T47D (cell line): Measurements from ENCODE around the gene AGT.

ENCODE experiments used
- DNase-seq, 2 experiments: peaks; one replicate each; pipeline versions ENCODE4 v3.0.0 to v3.0.0-alpha.2; 2011 to 2012; ENCODE audit warnings: low read depth in 1 of 2, low spot score in 1 of 2
- JUND ChIP-seq: IDR thresholded peaks from 2 replicates; pipeline ENCODE4 v1.6.1; 2012; ENCODE audit warnings: low read depth
- in situ Hi-C: cut with HindIII; loops from 2 replicates; pipeline ENCODE4 v1.10.0; 2016; ENCODE audit warnings: low sequenced_read_pairs, low pct_unique_long_range_greater_than_20kb

AGT gene

DNA sequence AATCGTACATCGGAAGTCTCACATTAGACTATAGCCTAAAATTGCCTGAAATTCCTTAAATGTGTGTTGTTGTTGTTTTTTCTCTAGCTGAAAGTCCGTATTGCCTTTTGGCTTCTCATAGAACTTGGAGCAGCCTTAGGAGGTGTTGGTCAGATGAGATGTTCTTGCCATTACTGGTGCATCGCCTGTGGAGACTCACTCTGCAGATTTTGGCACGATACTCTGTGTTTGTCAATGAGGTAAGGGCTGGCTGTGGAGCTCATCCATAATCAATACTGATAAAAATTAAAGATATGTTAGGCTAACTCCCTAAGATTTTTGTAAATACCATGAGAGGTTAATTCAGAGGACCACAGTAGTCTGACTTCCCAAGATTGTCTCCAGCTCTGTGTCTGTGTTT, 28.9 kb downstream of the AGT start:
- in situ Hi-C loops = no loop called here
- DNase-seq = no peak
- no peak for TF ChIP-seq JUND

- no peak for DNase-seq
- no peak for TF ChIP-seq JUND
- in situ Hi-C loops = no loop called here
Observed at GRCh38 chr1:230684146-230684545, 29.8 kb downstream of the AGT start.

GRCh38 chr1:230682882-230683610, 30.9 kb downstream of the AGT start:
- in situ Hi-C loops = no loop called here
- DNase-seq = peak in 1 of 2 experiments; percentile 65
- no peak for TF ChIP-seq JUND

DNA sequence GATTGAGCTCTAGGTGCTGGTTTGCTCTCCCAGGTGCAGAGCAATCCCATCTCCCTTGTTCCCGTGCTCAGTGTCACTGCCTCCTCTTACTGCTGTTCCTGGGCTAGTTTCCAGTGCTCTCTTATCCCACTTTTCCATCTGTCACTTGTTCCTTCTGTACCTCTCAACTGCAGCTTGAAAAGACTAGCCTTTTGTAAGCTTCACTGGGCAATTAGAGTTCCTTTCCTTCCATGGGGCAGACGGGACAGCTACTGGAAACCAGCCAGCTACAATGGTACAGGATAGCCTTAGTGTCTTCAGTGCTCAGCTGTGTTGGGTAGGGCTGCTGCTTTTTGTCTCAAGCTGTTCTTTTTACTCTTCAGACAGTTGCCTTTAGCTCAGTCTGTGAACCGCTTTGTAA, 31.6 kb downstream of the AGT start:
- no peak for TF ChIP-seq JUND
- peak in 1 of 2 experiments; percentile 68 for DNase-seq
- in situ Hi-C loops = no loop called here

DNA sequence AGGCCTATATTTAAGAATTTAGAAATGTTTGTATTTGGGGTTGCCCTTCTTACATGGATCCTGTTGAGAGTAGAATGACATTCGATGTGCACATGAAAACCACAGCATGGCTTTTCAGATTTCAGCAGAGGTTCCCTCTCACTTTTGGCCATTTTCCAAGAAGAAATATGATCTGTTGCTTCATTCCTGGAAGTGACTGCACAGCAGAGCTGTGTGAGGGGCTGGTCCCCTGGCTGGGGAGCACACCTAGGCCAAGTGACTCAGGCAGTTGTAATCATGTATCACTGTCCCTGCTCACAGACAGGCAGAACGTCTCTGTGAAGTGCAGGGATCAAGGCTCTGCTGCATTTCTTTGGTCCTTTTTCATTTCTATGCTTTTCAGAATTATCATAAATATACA, 32.3 kb downstream of the AGT start:
- peak in 1 of 2 experiments; percentile 57 for DNase-seq
- in situ Hi-C loops = no loop called here
- no peak for TF ChIP-seq JUND

- no peak for DNase-seq
- no peak for TF ChIP-seq JUND
- in situ Hi-C loops = no loop called here
Observed at GRCh38 chr1:230680300-230681025, 33.5 kb downstream of the AGT start.

DNA sequence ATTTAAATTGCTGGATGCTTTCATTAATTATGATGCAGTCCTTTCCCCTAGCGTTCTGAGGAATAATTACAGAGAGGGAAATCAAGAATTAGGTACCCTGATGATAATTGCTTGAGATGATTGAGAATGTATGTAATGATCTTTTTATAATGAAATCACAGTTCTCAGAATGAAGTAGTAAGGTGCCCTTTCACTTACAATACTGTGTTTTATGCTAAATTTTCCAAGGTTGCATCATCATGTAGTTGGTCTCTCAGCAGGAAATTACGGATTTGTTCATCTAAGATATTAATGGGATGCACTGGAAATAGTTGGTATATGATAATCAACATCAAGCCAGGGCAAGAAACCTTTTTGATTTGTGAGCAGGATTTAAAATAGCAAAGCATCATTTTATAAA, 34.1 kb downstream of the AGT start:
- in situ Hi-C loops = no loop called here
- TF ChIP-seq JUND = no peak
- no peak for DNase-seq

GRCh38 chr1:230679192-230679591, 34.7 kb downstream of the AGT start:
- no peak for DNase-seq
- in situ Hi-C loops = no loop called here
- no peak for TF ChIP-seq JUND

DNA sequence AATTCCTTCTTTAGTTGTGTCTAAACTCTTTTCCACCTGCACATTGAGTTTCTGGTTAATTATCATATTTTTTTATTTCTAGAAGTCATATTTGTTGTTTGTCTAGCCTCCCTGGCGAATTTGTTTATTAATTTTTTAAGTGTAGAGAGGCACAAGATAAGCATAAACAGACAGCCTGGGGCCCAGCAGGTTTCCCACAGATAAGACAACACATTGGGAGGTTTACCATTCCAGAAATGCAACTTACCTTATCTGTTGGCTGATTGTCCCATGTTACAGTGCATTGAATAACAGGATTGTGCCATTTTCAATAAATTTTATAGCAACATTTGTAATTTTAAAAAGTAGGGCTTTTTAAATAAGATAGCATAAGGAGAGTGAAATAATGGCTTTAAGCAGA, 36.7 kb downstream of the AGT start:
- DNase-seq = no peak
- no peak for TF ChIP-seq JUND
- in situ Hi-C loops = no loop called here

DNA sequence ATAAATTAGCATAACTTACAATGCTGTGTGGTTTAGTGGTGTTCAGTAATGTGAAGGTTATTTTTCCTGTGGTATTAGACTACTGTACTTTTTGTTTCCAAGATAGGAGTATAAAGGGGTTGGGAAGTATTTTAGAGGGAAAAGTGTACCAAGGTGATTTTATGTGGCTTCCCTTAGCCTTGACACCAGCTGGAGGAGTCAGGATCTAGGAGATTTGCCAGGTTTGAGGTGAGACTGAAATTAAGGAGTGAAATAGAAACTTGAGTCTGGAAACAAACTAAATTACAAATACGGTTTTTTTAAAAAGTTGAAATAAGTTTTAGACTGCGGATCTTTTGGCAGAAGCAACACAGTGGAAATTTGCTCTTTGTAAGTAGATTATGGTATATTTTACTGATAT, 39.3 kb downstream of the AGT start:
- DNase-seq = no peak
- TF ChIP-seq JUND = no peak
- in situ Hi-C loops = no loop called here

GRCh38 chr1:230669543-230669942, 44.4 kb downstream of the AGT start:
- no peak for TF ChIP-seq JUND
- in situ Hi-C loops = no loop called here
- no peak for DNase-seq

- TF ChIP-seq JUND = no peak
- no peak for DNase-seq
- in situ Hi-C loops = no loop called here
Observed at GRCh38 chr1:230668227-230668626, 45.7 kb downstream of the AGT start.

- in situ Hi-C loops = no loop called here
- DNase-seq = no peak
- no peak for TF ChIP-seq JUND
Observed at GRCh38 chr1:230661976-230662375, 51.9 kb downstream of the AGT start.
